Fibroblast of the aortic adventitia (primary cell): ENCODE data around the gene COL9A2. TPM values are rescaled to one million over a fixed set of nuclear protein-coding genes. Genes with fewer than 3 reads are reported as not detected.
"Not testable (repeated sequence)": the region's sequence is repeated elsewhere in the genome, so short reads cannot be mapped to it uniquely, and the experiment has no call there.

Source experiments
- DNase-seq: peaks from one replicate; pipeline ENCODE4 v3.0.0-alpha.2; 2010; ENCODE audit warnings: low read depth
- H3K4me3 ChIP-seq: 2 replicates; pipeline ENCODE4 v1.5.1; 2011; ENCODE audit warnings: low read depth, mild to moderate bottlenecking, control low read depth, low read length, moderate library complexity
- CTCF ChIP-seq: IDR thresholded peaks from 2 replicates; pipeline ENCODE4 v1.5.1; 2011; ENCODE audit warnings: mild to moderate bottlenecking, low read length, control low read depth, inconsistent platforms; ENCODE audit not compliant: insufficient read depth
- total RNA-seq: library from RNA; depleted of rRNA; stranded (reverse); fragments of >200 nt; gene quantifications from 2 replicates; pipeline ENCODE4 v1.2.3, GENCODE V29; 2012; ENCODE audit warnings: low replicate concordance

The COL9A2 gene
- total RNA-seq, 1 donor = 1.8 TPM

DNA sequence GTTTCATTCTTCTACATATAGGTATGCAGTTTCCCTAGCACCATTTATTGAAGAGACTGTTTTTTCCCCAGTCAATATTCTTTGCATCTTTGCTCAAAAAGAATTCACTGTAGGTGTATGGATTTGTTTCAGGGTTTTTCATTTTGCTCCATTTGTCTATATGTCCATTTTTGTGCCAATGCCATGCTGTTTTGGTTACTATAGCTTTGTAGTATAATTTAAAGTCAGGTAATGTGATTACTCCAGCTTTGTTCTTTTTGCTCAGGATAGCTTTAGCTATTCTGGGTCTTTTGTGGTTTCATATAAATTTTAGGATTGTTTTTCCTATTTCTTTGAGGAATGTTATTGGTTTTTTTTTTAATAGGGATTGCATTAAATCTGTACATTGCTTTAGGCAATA is 40.5 kb upstream of the COL9A2 start:
- no peak for TF ChIP-seq CTCF
- no peak for DNase-seq
- H3K4me3 ChIP-seq = no peak overlapping the region

DNA sequence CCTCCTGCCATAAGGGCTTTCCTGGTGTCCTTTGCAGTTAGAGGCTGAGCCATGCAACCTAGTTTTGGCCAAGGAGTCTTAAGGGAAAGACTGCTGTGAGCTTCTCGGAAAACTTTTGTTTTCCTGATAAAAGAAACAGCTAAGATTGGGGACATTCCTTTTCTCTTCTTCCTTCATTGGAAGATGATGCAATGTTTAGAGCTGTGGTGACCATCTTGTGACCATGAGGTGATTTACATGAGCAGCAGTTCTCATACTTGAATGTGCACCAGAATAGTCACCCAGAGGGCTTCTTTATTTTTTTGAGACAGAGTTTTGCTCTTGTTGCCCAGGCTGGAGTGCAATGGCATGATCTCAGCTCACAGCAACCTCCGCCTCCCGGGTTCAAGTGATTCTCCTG is 36.0 kb upstream of the COL9A2 start:
- no peak for DNase-seq
- H3K4me3 ChIP-seq = no peak overlapping the region
- TF ChIP-seq CTCF = no peak

DNA sequence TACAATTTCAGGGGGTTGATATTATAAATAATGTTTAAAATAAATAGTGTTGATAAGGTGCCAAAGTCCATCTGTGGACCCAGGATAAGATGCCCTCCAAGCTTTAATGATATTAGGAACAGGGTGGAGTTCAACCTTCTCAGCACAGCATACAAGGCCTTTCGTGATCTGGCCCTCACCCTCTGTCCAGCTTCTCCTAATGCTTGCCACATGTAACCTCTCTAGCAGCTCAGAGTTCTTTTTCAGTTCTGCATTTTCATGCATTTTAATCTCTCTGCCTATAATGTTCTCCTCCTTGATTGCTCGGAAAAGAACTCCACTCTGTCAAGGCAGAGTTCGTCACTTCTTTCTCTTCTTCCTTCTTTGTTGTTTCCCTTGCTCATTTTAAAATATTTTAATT is 35.0 kb upstream of the COL9A2 start:
- no peak for TF ChIP-seq CTCF
- no peak for DNase-seq
- H3K4me3 ChIP-seq = no peak overlapping the region

DNA sequence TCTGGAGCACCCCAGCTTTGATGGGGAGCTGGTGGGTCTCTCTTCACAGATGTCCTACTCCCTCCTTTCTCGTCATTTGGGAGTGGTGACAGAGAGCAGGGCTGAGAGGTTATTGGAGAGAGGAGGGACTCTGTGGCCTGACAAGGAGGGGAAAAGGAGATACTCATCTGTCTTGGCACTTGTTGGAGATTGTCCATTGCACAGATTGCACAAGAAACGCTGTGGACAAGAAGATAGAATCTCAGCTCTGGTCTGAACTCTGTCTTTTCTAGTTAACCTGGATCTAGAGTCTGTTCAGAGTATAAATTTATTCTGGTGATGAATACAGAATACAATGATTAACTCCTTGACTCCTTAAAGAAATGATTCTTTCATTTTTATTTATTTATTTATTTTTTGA is 34.0 kb upstream of the COL9A2 start:
- no peak overlapping the region for H3K4me3 ChIP-seq
- DNase-seq = no peak
- no peak for TF ChIP-seq CTCF

DNA sequence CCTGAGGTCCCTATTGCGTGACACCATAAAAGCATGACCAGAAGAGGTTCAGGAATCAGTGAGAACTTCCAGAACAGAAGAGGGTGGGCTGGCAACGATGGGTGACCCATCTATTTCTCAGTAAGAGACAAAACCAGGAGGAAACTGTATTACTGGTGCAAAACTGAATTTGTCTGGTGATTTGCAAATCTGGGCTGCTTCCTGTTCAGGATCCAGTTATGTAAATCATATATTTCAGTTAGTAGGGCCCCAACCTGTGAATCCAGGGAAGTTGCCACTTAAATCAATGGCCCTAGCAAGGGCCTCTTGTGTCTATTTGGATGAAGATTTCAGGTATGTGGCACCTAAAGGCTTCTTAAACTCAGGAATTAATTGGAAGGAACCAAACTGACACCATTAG is 33.3 kb upstream of the COL9A2 start:
- TF ChIP-seq CTCF = no peak
- no peak for DNase-seq
- H3K4me3 ChIP-seq = no peak overlapping the region

DNA sequence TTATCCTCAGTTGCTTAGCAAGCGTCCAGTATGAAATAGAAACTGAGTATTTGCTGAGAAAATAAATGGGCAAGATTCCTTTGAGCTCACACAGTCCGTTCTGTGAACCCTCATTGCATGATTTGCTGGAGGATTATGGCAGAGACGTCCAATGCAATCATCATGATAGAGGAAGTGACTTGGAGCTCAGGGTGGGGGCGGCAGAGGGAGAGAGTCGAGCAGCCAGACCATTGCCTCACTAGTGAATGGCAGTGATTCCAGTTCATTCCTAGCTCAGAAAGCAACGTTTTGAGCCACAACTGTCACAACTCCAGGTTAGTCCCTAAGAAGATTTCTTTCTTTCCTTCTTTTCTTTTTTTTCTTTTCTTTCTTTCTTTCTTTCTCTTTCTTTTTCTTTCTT is 27.5 kb upstream of the COL9A2 start:
- H3K4me3 ChIP-seq = no peak overlapping the region
- DNase-seq = peak; percentile 65
- no peak for TF ChIP-seq CTCF

DNA sequence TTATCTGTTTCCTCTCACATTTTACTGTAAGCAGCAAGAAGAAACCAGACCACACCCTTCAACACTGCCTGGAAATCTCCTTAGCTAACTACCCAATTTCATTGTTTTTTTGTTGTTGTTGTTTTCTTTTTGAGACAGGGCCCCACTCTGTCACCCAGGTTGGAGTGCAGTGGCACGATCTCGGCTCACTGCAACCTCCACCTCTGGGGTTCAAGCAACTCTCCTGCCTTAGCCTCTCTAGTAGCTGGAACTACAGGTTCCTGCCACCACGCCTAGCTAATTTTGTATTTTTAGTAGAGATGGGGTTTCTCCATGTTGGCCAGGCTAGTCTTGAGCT is 25.3 kb upstream of the COL9A2 start:
- H3K4me3 ChIP-seq, DNase-seq: not testable (repeated sequence)
